ENCODE data around the gene MED14.

DNA sequence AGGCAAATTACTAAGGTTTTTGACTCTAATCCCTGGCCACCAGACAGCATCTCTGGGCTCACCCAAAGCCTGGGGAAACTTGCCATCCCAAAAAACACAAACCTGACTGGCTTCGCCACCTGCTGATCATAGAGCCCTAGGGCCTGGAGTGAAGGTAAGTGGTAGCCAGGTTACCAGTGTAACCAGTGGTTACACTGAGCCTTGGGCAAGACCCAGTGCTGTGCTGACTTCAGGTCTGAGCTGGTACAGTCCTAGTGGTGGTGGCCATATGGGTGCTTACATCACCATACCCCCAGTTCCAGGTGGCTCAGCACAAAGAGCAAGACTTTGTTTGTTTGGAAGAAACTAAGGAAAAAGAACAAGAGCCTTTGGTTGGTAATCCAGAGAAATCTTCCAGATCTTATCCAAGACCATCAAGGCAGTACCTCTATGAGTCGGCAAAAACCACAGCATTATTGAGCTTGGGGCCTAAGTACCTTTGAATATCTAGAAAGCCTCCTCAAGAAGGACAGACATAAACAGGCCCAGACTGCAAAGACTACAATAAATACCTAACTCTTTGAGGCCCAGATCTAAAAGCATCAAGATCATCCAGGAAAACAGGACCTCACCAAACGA is 13.7 kb downstream of the MED14 start:
- TF ChIP-seq BACH1 (IDR thresholded peaks at IDR 0.05; ENCODE audit: low read length) (no peak), EZH2 (IDR thresholded peaks at IDR 0.05; ENCODE audit: low read depth, low read length, severe bottlenecking) (no peak), TAF1 (IDR thresholded peaks at IDR 0.05; ENCODE audit: low read depth, low read length) (no peak), JUND (IDR thresholded peaks at IDR 0.05; ENCODE audit: low read length) (no peak), TBP (IDR thresholded peaks at IDR 0.05; ENCODE audit: low read depth, low read length) (no peak), ZNF274 (IDR thresholded peaks at IDR 0.05; ENCODE audit: borderline replicate concordance, extremely low read depth, low read length) (no peak), POLR2AphosphoS5 (IDR thresholded peaks at IDR 0.05; ENCODE audit: low read depth, low read length) (no peak), POLR2A (IDR thresholded peaks at IDR 0.05; ENCODE audit: control extremely low read depth in 1 of 2, low read depth in 2 of 2, low read length in 2 of 2) (no peak)
- TF ChIP-seq, protein P1, sequence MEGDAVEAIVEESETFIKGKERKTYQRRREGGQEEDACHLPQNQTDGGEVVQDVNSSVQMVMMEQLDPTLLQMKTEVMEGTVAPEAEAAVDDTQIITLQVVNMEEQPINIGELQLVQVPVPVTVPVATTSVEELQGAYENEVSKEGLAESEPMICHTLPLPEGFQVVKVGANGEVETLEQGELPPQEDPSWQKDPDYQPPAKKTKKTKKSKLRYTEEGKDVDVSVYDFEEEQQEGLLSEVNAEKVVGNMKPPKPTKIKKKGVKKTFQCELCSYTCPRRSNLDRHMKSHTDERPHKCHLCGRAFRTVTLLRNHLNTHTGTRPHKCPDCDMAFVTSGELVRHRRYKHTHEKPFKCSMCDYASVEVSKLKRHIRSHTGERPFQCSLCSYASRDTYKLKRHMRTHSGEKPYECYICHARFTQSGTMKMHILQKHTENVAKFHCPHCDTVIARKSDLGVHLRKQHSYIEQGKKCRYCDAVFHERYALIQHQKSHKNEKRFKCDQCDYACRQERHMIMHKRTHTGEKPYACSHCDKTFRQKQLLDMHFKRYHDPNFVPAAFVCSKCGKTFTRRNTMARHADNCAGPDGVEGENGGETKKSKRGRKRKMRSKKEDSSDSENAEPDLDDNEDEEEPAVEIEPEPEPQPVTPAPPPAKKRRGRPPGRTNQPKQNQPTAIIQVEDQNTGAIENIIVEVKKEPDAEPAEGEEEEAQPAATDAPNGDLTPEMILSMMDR (IDR thresholded peaks at IDR 0.05; ENCODE audit: control extremely low read depth in 1 of 3, insufficient read depth in 1 of 3, low read depth in 1 of 3, low read length in 3 of 3): no peak
